K562 (cell line): ENCODE measurements around the gene CC2D1A. TPM values are rescaled to one million over a fixed set of nuclear protein-coding genes. Genes with fewer than 3 reads are reported as not detected.

Source experiments
- ATAC-seq: fragments of 200-7000 bp; cut with Tn5 transposase; 3 replicates; pipeline ENCODE4 v1.9.1; 2020; ENCODE audit warnings: moderate library complexity
- BruUV-seq: library from RNA; stranded (reverse); fragments of 400-500 nt; replicated peaks from 2 replicates; lab custom pipeline; 2021; lab: Mats Ljungman, UMichigan
- CTCF ChIA-PET: fragments of 300-600 bp; formaldehyde crosslinking; extraction: SDS; loops from one replicate; lab custom pipeline; 2021; ENCODE audit warnings: low intra/inter-chr PET ratio; lab: Yijun Ruan, JAX
- POLR2A ChIA-PET: fragments of 300-600, 350-650 bp; sonication (Branson Sonifier 250); formaldehyde crosslinking; extraction: SDS; loops from one replicate; lab custom pipeline; 2021; ENCODE audit warnings: antibody characterized with exemption, inconsistent platforms; lab: Yijun Ruan, JAX
- DNase-seq, 4 experiments: peaks; one replicate each; pipeline versions ENCODE4 v3.0.0 to v3.0.0-alpha.2; 2011 to 2018; ENCODE audit warnings: low spot score in 3 of 4, mixed read lengths in 3 of 4; ENCODE audit errors: extremely low read depth in 1 of 4
- FAIRE-seq: peaks from 2 replicates; lab custom pipeline; 2011; peaks lifted over from hg19 to GRCh38; lab: Jason Lieb, UNC
- H2AFZ ChIP-seq: 2 replicates; pipeline ENCODE4 v1.6.0; 2011; ENCODE audit warnings: low read depth, low read length, control low read depth, inconsistent platforms
- H3K27ac ChIP-seq: fragments of 200-600 bp; 3 replicates; pipeline ENCODE4 v1.8.0; 2011; ENCODE audit warnings: low read depth, mild to moderate bottlenecking, control low read depth, inconsistent platforms, low read length, moderate library complexity, mixed read lengths; ENCODE audit errors: extremely low read depth
- H3K27me3 ChIP-seq, 2 experiments: fragments of 300-600 bp in 1 of 2; 2 replicates in 1 of 2; 3 replicates in 1 of 2; pipeline versions ENCODE4 v1.6.0 to v1.8.0; 2011; ENCODE audit warnings: inconsistent platforms in 2 of 2, low read length in 2 of 2, mild to moderate bottlenecking in 1 of 2, mixed read lengths in 1 of 2, moderate library complexity in 1 of 2; ENCODE audit not compliant: control insufficient read depth in 2 of 2, insufficient read depth in 2 of 2
- H3K36me3 ChIP-seq: fragments of 300-600 bp; 3 replicates; pipeline ENCODE4 v1.8.0; 2011; ENCODE audit warnings: mild to moderate bottlenecking, low read length, inconsistent platforms; ENCODE audit not compliant: control insufficient read depth, insufficient read depth
- H3K4me1 ChIP-seq, 2 experiments: fragments of 200-600 bp in 1 of 2; replicated peaks in 1 of 2; 2 replicates in 1 of 2; 3 replicates in 1 of 2; pipeline versions ENCODE4 v1.5.1 to v1.8.0; 2011; ENCODE audit warnings: inconsistent platforms in 2 of 2, low read length in 2 of 2, mild to moderate bottlenecking in 1 of 2, mixed read lengths in 1 of 2, moderate library complexity in 1 of 2; ENCODE audit not compliant: control insufficient read depth in 2 of 2, insufficient read depth in 2 of 2
- H3K4me2 ChIP-seq: 2 replicates; pipeline ENCODE4 v1.6.1; 2011; ENCODE audit warnings: low read length, control low read depth, inconsistent platforms, mixed read lengths; ENCODE audit not compliant: insufficient read depth
- H3K4me3 ChIP-seq: fragments of 200-600 bp; sonication (generic), shearing (Covaris generic); 2 replicates; pipeline ENCODE4 v1.5.1; 2016; ENCODE audit warnings: control low read depth, inconsistent platforms
- H3K79me2 ChIP-seq: fragments of 200-600 bp; 3 replicates; pipeline ENCODE4 v1.8.0; 2011; ENCODE audit warnings: low read length, inconsistent platforms; ENCODE audit not compliant: control insufficient read depth, insufficient read depth
- H3K9ac ChIP-seq, 2 experiments: 2 replicates each; pipeline versions ENCODE4 v1.6.0 to v1.6.1; 2011; ENCODE audit warnings: low read depth in 2 of 2, low read length in 2 of 2, control low read depth in 1 of 2, inconsistent platforms in 1 of 2, mild to moderate bottlenecking in 1 of 2, mixed read lengths in 1 of 2; ENCODE audit not compliant: insufficient read depth in 1 of 2
- H3K9me1 ChIP-seq: one replicate; pipeline ENCODE4 v1.6.0; 2011; ENCODE audit warnings: inconsistent platforms, mild to moderate bottlenecking, low read length, moderate library complexity; ENCODE audit not compliant: control insufficient read depth, insufficient read depth
- H3K9me3 ChIP-seq: replicated peaks from 2 replicates; pipeline ENCODE4 v1.5.1; 2011; ENCODE audit warnings: low read depth, low read length, inconsistent platforms; ENCODE audit not compliant: control insufficient read depth, insufficient read depth
- H4K20me1 ChIP-seq: replicated peaks from 2 replicates; pipeline ENCODE4 v1.6.1; 2011; ENCODE audit warnings: low read length, inconsistent platforms, mixed read lengths; ENCODE audit not compliant: control insufficient read depth, insufficient read depth
- ATF7 ChIP-seq: fragments of 450-650 bp; IDR thresholded peaks from 2 replicates; pipeline ENCODE4 v1.7.1; 2014; ENCODE audit warnings: mild to moderate bottlenecking, moderate library complexity
- CBX5 ChIP-seq: IDR thresholded peaks from 2 replicates; pipeline ENCODE4 v1.6.1; 2014; ENCODE audit warnings: low read depth, borderline replicate concordance
- MCM5 ChIP-seq: fragments of 450-650 bp; IDR thresholded peaks from 2 replicates; pipeline ENCODE4 v1.6.1; 2016; ENCODE audit warnings: low read depth
- NR2F6 ChIP-seq: fragments of 450-650 bp; formaldehyde crosslinking; IDR thresholded peaks from 2 replicates; pipeline ENCODE4 v1.4.0; 2020; ENCODE audit warnings: mild to moderate bottlenecking
- NUFIP1 ChIP-seq: fragments of 450-650 bp; IDR thresholded peaks from 2 replicates; pipeline ENCODE4 v1.6.1; 2018; ENCODE audit not compliant: partially characterized antibody
- POLR2G ChIP-seq: fragments of 200-400 bp; formaldehyde crosslinking; IDR thresholded peaks from 2 replicates; pipeline ENCODE4 v1.6.1; 2017; ENCODE audit warnings: low read depth, mild to moderate bottlenecking, antibody characterized with exemption, low read length, moderate library complexity
- RBFOX2 ChIP-seq: fragments of 200-400 bp; formaldehyde crosslinking; IDR thresholded peaks from 2 replicates; pipeline ENCODE4 v1.6.1; 2017; ENCODE audit warnings: low read depth, mild to moderate bottlenecking, low read length, moderate library complexity
- RBM25 ChIP-seq: fragments of 200-400 bp; formaldehyde crosslinking; IDR thresholded peaks from 2 replicates; pipeline ENCODE4 v1.6.1; 2018; ENCODE audit warnings: low read length, low read depth, moderate library complexity; ENCODE audit not compliant: severe bottlenecking
- SIX5 ChIP-seq, 2 experiments: IDR thresholded peaks; 2 replicates each; pipeline ENCODE4 v1.6.1; 2011; ENCODE audit warnings: low read length in 2 of 2, borderline replicate concordance in 1 of 2, low read depth in 1 of 2, mild to moderate bottlenecking in 1 of 2, moderate library complexity in 1 of 2; ENCODE audit not compliant: insufficient read depth in 1 of 2
- STAT5B ChIP-seq: fragments of 250-450 bp; sonication (Bioruptor Pico); IDR thresholded peaks from 2 replicates; pipeline ENCODE4 v1.8.0; 2021; ENCODE audit warnings: mild to moderate bottlenecking, inconsistent platforms
- WGBS: fragments of 100-300 bp; shearing (Covaris generic); methylation state at CpG from one replicate; pipeline ENCODE4 v1.1.6; 2016; ENCODE audit warnings: low coverage, mixed read lengths; ENCODE audit not compliant: insufficient coverage; ENCODE audit errors: missing lambda C conversion rate; 5-methylcytosine and 5-hydroxymethylcytosine counted together
- in situ Hi-C: fragments of 300-500 bp; cut with MboI; formaldehyde crosslinking; loops from 4 replicates; pipeline ENCODE4 v1.15.0; 2018; ENCODE audit warnings: inconsistent platforms, mixed read lengths
- intact Hi-C: fragments of 100-400 bp; cut with micrococcal nuclease; formaldehyde crosslinking; loops from 2 replicates; pipeline ENCODE4 v1.14.2; 2022
- polyA plus RNA-seq, 8 experiments: library from polyadenylated mRNA; depleted of rRNA in 4 of 8; stranded (reverse) in 5 of 8; unstranded in 3 of 8; fragments of >200 nt; fragmentation: Nextera tagmentation in 2 of 8; fragmentation: Illumina TruSeq in 1 of 8; extraction: Ambion mirVana in 2 of 8; extraction: Trizol in 1 of 8; gene quantifications; 2 replicates each; pipeline versions ENCODE4 v1.2.1 to v1.2.3, GENCODE V29; 2011 to 2014; ENCODE audit warnings: inconsistent platforms in 1 of 8, missing spikeins in 1 of 8
- total RNA-seq, 7 experiments: library from RNA; depleted of rRNA in 6 of 7; stranded (reverse); fragments of >200 nt in 6 of 7; fragmentation: Illumina TruSeq in 2 of 7; extraction: Trizol in 2 of 7; gene quantifications; 2 replicates each; pipeline versions ENCODE4 v1.2.1 to v1.2.3, GENCODE V29; 2011 to 2021; ENCODE audit warnings: low replicate concordance in 1 of 7
- TF ChIP-seq, protein P1 (sequence below): fragments of 150-350 bp; IDR thresholded peaks from 2 replicates; pipeline ENCODE4 v1.6.1; 2014; ENCODE audit warnings: low read depth, mild to moderate bottlenecking, low read length, borderline replicate concordance

The CC2D1A gene
- total and polyA plus RNA-seq, 9 of the 15 experiments (the other 6 are each of a cell fraction or from before 2014, with no cell fraction given), result 0.32 to 31.0 (median 12.9) TPM

DNA sequence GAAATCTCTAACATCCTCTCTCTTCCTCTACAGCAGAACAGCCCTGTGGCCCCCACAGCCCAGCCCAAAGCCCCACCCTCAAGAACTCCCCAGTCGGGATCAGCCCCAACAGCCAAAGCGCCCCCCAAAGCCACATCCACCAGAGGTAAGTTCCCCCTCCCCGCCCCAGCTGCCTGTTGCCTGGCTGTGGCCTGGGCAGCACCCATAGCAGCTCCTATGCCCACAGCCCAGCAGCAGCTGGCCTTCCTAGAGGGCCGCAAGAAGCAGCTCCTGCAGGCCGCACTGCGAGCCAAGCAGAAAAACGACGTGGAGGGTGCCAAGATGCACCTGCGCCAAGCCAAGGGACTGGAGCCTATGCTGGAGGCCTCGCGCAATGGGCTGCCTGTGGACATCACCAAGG is 14.5 kb downstream of the CC2D1A start:
- POLR2A ChIA-PET, result interaction anchor here (1.0 to 1.9 kb wide), 2 partner anchors 10 to 86 kb away, joined by 3 to 13 read pairs; no protein-coding TSS in a partner anchor
- Histone ChIP-seq H3K9ac (no peak overlapping the region), H3K9me3 (peaks cover 6% of the 10 kb centered on the region), H3K79me2 (no peaks in the 10 kb centered on the region), H4K20me1 (no peaks in the 10 kb centered on the region), H3K36me3 (peaks cover 66% of the 10 kb centered on the region), H3K4me3 (no peak overlapping the region), H2AFZ (no peak overlapping the region), H3K27me3 (no peaks in the 10 kb centered on the region; a peak in 1 of 5 replicates)
- no peak for DNase-seq
- ATAC-seq, result no peak
- CTCF ChIA-PET, result no interaction called here
- no peak for FAIRE-seq
- no TSS peak for BruUV-seq
- TF ChIP-seq POLR2G (peak; percentile 48), RBFOX2 (0 out of 2 replicates have a peak, but pooled peaks have one; percentile 23), NR2F6 (CRISPR knock-in tag) (no peak)
- TF ChIP-seq, all 486 proteins: peak for 2
- Histone ChIP-seq H3K27ac (no peak overlapping the region), H3K4me2 (no peak overlapping the region), H3K9me1 (peaks cover 3% of the 10 kb centered on the region), H3K4me1 (peaks cover 0 to 13% of the 10 kb centered on the region in 2 experiments; a peak in 1 of 5 replicates)
- WGBS, result 94% methylated on average over 11 of the region's 11 CpGs
- intact Hi-C loops, result no loop called here
- in situ Hi-C loops, result no loop called here

DNA sequence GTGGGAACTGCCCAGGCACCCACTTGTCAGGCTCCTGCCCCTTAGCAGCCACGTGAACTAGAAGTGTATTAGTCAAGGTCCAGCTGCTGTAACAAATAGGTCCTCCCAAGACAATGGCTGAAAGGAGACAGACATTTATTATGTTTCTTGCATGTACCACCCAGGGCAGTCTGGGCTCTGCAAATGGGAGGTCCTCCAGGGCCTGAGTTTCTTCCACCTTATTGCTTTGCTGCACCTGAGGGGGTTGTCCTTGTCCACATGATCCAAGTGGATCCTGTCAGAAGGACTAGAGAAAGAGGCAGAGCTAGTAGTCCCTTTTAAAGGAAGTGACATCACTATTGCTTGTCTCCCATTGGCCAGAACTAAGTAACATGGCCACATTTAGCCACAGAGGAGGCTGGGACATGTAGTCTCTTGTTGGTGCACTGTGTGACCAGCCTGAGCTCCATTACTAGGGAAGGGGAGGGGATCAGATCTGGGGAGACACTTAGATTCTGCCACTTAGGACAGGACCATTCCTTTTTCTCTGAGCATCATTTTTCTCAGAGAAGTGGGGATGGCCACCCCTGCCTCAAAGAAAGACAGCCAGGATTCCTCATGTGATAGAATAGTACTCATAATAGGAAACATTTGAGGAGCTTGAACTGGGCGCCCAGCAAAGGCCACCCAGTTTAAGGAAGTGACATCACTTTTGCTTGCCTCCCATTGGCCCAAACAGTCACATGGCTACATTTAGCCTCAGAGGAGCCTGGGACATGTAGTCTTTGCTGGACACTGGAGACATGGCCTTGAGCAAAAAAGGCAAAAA is 15.1 kb downstream of the CC2D1A start:
- no TSS peak for BruUV-seq
- peak overlapping the region; percentile 55 for H3K27ac ChIP-seq
- peak; percentile 98 for ATAC-seq
- in situ Hi-C loops (no loop called here), intact Hi-C loops (no loop called here)
- H4K20me1 ChIP-seq, result no peaks in the 10 kb centered on the region
- no peak overlapping the region for H3K4me3 ChIP-seq
- no peaks in the 10 kb centered on the region; a peak in 1 of 5 replicates for H3K27me3 ChIP-seq
- H3K9me1 ChIP-seq, result peaks cover 3% of the 10 kb centered on the region
- FAIRE-seq, result peak; percentile 99
- H3K4me1 ChIP-seq, result peaks cover 0 to 13% of the 10 kb centered on the region in 2 experiments; a peak in 1 of 5 replicates
- peaks cover 6% of the 10 kb centered on the region for H3K9me3 ChIP-seq
- H3K4me2 ChIP-seq, result peak overlapping the region; percentile 20
- peaks cover 62% of the 10 kb centered on the region for H3K36me3 ChIP-seq
- CTCF ChIA-PET, result no interaction called here
- 55% methylated on average over 2 of the region's 2 CpGs for WGBS
- peak overlapping the region; percentile 78 for H2AFZ ChIP-seq
- DNase-seq, result peak; percentile 74 to 80 (median 78)
- H3K9ac ChIP-seq, result no peak overlapping the region
- POLR2A ChIA-PET, result interaction anchor here (0.5 to 4.3 kb wide), 6 partner anchors 11 to 324 kb away, joined by 3 to 21 read pairs (median 4); no protein-coding TSS in a partner anchor
- no peaks in the 10 kb centered on the region for H3K79me2 ChIP-seq
- TF ChIP-seq SIX5 (IDR thresholded peaks at IDR 0.05; ENCODE audit: borderline replicate concordance in 1 of 2, insufficient read depth in 1 of 2, low read depth in 1 of 2, low read length in 2 of 2), result peak; percentile 75 to 77
- peak; percentile 85; the same call in 1 of the 2 replicates for TF ChIP-seq ATF7
- TF ChIP-seq MCM5, result no peak
- no peak for TF ChIP-seq NUFIP1
- peak; percentile 22 for TF ChIP-seq RBM25
- TF ChIP-seq, protein P1, sequence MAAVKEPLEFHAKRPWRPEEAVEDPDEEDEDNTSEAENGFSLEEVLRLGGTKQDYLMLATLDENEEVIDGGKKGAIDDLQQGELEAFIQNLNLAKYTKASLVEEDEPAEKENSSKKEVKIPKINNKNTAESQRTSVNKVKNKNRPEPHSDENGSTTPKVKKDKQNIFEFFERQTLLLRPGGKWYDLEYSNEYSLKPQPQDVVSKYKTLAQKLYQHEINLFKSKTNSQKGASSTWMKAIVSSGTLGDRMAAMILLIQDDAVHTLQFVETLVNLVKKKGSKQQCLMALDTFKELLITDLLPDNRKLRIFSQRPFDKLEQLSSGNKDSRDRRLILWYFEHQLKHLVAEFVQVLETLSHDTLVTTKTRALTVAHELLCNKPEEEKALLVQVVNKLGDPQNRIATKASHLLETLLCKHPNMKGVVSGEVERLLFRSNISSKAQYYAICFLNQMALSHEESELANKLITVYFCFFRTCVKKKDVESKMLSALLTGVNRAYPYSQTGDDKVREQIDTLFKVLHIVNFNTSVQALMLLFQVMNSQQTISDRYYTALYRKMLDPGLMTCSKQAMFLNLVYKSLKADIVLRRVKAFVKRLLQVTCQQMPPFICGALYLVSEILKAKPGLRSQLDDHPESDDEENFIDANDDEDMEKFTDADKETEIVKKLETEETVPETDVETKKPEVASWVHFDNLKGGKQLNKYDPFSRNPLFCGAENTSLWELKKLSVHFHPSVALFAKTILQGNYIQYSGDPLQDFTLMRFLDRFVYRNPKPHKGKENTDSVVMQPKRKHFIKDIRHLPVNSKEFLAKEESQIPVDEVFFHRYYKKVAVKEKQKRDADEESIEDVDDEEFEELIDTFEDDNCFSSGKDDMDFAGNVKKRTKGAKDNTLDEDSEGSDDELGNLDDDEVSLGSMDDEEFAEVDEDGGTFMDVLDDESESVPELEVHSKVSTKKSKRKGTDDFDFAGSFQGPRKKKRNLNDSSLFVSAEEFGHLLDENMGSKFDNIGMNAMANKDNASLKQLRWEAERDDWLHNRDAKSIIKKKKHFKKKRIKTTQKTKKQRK, result no peak
- TF ChIP-seq CBX5, result peak; percentile 31; the same call in 1 of the 2 replicates
- no peak for TF ChIP-seq STAT5B (CRISPR knock-in tag)
